Testis (tissue), 2 donors: Measurements from ENCODE around the gene CDH23.

Experiments
- CTCF ChIP-seq, 3 experiments: fragments of 450-650 bp in 2 of 3; fragments of 200-600 bp in 1 of 3; sonication (generic) in 1 of 3; IDR thresholded peaks; one replicate each; pipeline ENCODE4 v1.5.1; 2016 to 2019; ENCODE audit warnings: antibody characterized with exemption in 3 of 3, mild to moderate bottlenecking in 2 of 3, moderate library complexity in 1 of 3
- POLR2A ChIP-seq: fragments of 450-650 bp; IDR thresholded peaks from one replicate; pipeline ENCODE4 v1.6.1; 2017; ENCODE audit warnings: antibody characterized with exemption, mild to moderate bottlenecking, moderate library complexity

DNA sequence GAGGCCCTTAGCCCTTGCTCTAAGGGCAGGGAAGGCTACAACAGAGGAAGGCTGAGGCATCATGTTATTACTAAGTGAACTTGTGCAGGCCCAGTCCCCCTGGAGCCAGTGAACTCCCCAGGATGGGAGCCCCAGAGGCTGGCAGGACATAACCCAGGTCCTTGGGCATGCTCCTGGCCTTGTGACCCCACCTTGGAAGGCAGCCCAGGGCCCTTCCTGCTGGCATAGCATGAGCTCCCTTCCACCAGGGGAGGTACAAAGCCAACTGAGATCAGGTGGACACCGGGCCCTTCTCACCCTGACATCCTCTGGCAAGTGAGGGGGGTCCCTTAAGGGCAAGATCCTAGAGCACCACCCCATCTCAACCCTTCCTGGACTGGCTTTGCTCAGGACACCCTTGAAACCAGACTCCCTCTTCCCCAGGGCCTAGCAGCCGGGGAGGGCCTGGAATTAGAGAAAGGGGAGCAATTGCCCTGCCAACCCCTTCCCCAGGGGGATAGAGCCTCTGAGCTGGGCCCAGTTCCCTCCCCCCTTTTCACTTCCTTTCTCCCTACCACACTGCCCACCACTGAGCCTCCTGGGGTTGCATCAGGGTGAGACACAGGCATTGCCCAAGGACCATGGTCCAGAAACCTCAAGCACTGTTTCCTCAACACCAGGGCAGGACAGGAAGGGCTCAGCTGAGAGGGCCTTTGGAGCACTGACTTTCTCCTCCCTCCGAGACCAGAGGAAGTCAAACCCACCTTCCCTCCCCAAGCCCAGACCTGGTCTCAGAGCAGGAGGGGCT, 378.4 kb downstream of the CDH23 start:
- TF ChIP-seq CTCF (IDR thresholded peaks at IDR 0.05) (no peak), POLR2A (no peak)
